T-helper 22 cell (primary cell): ENCODE data around the gene RNH1.

Experiments
- DNase-seq: peaks from one replicate; pipeline ENCODE4 v3.0.0-alpha.2; 2020; ENCODE audit warnings: low read depth

The RNH1 gene

DNA sequence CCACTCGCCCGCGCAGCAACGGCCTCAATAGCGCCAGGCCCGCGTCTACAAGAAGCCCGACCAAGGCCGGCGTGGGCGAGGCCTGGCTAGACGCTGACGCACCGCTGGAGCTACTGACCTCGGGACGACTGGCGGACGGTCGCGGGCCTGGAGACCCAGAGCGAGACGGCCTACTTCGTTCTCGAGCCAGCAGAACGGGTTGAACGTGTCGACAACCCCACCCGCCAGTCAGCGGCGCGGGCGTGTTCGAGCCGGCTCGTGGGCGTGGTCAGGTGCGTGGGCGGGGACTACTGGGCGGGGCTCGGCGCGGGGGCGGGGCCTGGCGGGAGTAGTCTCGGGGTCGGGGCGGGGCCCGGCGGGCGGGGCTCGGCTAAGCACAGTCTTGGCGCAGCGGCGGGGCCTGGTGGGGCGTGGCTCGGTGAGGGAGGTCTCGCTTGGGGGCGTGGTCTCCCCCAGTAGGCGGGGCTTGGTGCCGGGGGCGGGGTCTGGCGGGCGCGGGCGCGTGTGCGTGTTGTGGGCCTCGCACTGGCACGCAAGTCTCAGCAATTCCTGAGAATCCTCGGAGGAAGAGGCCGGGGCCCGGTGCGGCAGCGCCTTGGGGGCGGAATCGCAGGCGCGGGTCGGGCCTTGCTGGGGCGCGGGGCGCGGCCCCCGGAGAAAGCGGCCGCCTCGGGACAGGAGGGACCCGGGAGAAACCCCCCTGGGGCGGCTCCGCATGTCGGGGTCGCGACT, at the start of gene RNH1:
TSS of gene RNH1 (minus strand) at position 248 of the 732 bp plus-strand sequence. CDS start 5,080 bp downstream, outside the sequence.
- DNase-seq, result peak; percentile 97

DNA sequence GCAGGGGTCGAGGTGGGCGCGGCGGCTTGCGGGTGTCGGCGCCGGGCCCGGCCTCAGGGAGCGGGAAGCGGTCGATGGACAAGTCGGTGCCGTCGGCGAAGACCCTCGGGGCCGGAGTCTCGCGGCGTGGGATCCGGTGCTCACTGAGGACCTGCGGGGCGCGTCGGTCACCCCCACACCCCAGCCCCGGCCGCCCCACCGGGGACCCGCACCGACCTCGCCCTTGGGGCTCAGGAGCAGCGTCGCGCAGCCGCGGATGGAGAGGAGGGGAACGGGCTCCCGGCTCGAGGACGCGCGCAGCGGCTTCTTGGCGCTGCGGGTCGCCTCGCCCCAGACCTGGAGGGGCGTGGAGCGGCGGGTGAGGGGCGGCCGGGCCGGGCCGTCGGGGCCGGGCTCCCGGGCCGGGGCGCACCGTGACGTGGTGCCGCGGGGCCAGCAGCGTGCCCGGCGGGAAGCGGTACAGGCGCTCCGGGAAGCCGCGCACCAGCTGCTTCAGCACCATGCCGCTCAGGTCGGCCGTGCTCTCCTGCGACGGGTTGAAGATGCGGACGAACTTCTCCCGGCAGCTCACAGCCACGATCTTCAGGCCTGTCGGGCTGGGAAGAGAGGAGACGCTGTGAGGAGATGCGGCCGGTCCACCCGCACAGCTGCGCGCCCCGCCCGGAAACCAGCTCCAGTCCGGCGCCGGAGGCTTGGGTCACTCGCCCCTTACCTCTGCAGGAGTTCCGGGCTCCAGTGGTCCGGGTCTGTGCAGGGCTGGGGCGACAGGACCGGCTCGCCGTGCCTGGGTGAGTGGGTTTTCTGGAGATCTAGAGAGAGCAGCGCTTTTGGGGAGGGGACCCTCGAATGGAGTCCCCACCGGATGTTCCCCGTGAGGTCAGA, 49.0 kb upstream of the RNH1 start:
- no peak for DNase-seq

DNA sequence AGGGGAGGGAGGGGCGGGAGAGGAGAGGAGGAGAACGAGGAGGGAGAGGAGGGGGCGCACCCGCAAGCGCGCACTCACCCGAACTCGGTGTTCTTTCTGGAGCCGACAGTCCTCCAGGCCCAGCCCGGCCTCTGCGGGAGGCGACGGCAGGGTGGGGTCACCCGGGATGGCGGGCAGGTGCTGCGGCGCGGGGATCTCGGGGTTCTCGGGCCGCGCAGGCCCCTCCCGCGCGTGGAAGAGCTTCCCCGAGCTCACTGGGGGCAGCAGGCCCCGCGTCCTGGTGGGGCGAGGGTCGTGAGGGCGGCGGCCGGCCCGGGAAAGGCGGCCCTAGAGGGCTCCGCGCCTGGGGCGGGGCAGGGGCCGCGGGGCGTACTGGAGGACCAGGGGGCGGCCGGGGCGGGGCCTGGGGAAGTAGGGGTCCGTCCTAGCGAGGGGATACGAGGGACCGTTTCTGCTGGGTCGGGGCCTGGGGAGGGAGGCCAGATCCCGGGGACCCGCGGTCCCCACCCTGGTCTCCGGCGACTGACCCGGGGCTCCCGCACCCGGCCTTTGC, 48.3 kb upstream of the RNH1 start:
- DNase-seq, result no peak

GRCh38 chr11:554428-555226, 47.6 kb upstream of the RNH1 start:
- DNase-seq, result peak; percentile 69

GRCh38 chr11:553988-554340, 46.9 kb upstream of the RNH1 start:
- no peak for DNase-seq

DNA sequence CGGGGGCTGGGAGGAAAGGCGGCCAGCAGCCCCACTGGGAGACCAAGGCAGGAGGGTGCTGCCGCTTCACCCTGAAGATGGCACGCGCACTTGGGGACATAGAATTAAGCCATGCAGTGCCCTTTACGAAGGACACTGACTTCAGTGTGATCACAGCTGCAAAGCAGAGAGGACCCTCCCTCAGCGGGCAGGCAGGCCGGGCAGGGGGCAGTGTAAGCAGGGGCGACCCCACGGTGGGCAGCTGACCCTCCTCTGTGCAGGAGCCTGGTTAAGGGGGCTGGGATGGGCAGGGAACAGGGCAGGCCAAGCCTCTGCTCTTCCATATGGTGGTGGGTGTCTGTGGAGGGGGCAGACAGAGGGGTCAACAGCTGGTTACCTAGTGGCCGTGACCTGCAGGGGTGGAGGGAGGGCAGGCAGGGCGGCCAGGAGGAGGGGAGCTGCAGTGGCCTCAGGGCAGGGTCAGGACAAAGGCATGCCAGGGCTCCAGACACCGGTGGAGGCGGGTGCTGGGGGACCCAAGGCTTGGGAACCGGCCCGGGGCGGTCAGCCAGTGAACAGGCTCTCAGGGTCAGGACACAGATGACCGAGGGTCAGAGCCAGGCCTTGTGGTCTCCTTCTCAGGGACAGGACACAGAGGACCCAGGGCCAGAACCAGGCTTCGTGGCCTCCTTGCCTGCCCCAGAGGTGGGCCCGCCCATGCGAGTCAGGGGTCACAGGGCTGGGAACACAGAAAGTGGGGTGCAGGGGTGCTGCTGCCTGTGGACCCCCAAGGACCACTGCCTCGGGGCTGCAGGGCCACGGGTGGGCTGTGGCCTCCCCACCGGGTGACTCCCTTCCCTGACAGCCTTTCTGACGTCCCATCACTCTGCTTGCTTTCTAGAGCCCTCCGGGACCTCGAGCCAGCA, 46.3 kb upstream of the RNH1 start:
- no peak for DNase-seq

GRCh38 chr11:551596-551995, 44.6 kb upstream of the RNH1 start:
- no peak for DNase-seq

DNA sequence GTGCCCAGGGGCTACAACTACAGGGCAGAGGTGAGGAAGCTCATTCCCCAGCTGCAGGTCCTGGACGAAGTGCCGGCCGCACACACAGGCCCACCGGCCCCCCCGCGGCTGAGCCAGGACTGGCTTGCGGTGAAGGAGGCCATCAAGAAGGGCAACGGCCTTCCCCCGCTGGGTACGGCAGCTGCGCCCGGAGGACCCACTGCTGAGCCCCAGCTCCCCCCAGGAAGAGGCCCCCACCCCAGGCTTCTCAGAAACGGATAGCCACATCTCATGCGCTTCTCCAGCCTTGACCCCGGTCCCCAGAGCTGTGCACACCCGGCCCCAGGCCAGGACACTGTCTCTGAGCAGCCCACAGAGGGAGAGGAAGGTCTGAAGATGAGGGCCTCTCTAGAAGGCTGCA, 44.1 kb upstream of the RNH1 start:
- no peak for DNase-seq

- DNase-seq, result no peak
These were observed 43.7 kb upstream of the RNH1 start for GRCh38 chr11:550746-551085.

DNA sequence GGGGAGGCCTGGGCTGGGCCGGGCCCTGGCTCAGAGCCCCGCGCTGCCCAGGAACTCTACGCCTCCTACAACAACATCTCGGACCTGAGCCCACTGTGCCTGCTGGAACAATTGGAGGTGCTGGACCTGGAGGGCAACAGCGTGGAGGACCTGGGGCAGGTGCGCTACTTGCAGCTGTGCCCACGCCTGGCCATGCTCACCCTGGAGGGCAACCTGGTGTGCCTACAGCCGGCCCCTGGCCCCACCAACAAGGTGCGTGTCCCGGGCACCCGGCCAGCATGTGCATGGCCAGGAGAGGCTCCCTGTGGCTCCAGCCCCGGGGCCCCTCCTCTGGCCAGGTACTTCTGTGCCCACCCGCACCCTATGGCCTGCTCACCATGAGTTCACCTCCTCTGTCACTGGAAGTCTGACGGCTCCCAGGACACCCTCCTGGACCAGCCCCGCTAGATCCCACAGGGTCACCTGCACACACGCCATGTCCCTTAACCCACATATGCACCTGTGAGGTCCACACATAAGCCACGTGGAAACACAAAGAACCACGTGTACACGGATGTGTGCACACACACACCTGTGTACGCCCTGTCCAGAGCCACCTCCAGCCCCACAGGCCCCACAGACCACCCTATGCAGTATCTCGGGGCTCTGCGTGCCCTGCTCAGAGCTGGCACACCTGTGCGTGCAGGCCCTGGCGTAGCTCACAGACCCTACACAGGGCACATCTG, 43.1 kb upstream of the RNH1 start:
- DNase-seq, result no peak

DNA sequence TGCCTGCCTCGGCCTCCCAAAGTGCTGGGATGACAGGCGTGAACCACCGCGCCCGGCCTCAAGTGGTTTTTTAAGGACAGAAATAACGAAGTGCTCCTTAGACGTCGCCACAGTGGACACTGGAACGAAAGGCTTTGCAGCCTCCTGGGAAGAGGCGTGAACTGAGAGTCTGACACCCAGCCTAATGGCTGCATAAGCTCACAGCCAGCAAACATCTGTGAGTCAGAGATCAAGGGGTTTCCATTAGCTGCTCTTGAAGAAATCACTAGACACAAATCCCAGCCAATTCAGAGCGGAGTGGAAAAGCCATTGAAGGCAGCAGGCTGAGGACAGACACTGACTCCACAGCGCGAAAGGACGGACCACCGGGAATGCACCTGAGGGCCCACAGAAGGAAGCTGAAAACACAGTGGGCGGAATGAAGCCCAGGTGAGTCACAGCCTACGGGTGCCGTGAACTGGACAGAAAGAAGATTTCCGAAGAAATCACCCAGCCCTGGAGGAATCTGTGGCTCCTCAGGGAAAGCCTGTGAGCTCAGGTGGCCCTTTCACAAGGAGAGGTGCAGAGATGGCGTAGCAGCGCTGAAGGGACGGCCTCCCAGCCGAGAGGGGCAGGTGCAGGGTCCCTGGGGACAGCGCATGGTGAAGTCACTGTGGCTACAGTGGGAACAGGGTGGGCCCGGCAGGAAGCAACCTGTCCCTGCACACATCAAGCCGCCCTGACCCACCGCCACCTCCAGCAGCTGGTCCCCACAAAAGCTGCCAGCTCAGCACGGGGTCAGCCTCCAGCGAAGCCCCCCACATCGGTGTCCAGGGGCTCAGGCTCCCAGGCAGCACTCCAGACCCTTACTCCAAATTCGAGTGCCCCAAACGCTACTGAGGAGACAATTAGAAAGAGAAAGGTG, 41.9 kb upstream of the RNH1 start:
- DNase-seq, result no peak

DNA sequence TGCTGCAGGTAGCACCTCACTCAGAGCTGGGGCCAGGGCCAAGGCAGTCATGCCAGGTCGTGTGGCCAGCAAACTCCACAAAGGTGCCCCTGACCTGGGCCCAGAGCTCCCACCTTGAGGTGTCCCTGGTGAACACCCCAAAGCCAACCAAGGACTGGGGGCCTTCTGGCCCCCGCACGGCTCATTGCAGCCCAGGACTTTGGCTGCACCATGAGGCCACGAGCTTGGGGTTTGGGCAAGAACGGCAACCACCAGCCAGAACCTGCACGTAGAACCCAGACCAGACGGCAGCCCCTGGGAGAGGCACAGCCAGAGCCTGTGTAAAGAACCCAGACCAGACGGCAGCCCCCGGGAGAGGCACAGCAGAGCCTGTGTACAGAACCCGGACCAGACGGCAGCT, 38.1 kb upstream of the RNH1 start:
- DNase-seq, result no peak

DNA sequence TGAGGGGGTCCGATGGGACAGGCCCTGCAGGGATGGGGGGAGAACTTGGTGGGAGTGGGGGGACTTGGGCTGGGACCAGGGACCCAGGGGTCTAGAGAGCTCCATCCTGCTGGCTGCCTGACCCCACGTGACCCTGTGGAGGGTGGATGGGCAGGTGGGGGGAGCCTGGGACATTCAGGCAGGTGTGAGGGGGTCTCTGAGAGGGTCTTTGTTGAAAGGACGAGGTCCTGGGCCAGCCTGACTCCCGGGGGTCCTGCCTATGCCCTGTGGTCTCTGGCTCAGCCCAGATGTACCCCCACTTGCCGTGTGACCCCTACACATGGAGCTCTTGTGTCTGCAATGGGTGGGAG, 37.8 kb upstream of the RNH1 start:
- DNase-seq, result no peak

DNA sequence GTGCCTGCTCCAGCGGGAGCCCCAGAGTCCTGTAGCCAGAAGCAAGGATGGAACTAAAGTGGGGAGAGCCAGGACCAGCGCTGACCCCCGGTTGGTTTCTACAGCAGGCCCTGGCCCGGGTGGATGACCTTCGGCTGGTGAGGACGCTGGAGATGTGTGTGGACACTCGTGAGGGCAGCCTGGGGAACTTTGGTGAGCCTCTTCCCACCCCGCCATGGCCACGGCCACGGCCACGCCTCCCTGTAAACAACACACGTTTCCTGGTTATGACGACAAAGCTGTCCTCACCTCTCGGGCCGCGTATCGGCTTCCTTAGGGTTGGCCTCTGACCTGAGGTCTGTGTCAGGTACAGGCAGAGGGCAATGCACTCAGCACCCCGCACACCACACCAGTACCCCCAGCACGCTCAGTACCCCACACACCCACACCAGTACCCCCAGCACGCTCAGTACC, 34.4 kb upstream of the RNH1 start:
- DNase-seq, result no peak

GRCh38 chr11:540583-541432, 33.8 kb upstream of the RNH1 start:
- no peak for DNase-seq

- no peak for DNase-seq
These were observed 33.0 kb upstream of the RNH1 start for GRCh38 chr11:539971-540481.

DNA sequence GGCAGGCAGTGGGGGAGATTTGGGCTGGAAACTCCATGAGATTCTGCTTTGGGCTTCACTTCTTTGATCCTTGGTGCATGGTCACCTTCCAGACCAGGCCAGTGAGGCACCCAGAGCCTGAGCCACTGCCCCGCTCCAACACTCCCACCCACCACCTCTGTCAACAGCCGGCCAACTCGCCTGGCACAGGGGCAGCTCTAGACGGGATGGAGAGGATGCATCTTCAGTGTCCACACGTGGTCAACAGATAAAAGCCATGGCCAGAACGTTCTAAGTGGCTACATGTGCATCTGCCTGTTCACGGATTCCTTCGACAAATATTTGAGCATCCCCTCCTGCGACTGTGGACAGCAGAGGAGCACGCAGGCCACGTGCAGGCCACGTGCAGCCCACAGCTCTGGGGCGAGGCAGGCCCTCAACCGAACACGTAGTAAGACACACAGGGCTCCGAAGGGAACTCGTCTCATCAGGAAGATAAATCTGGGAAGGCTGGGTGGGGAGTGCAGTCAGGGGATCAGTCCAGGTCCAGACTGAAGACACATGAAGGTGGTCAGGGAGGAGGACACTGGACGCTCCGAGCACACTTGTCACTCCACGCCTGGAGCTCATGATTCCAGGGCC, 31.5 kb upstream of the RNH1 start:
- no peak for DNase-seq
